ENCODE results near the gene SMTNL1.

GRCh38 chr11:57516061-57516443 is 21.3 kb upstream of the SMTNL1 start:
- TF ChIP-seq, protein P1, sequence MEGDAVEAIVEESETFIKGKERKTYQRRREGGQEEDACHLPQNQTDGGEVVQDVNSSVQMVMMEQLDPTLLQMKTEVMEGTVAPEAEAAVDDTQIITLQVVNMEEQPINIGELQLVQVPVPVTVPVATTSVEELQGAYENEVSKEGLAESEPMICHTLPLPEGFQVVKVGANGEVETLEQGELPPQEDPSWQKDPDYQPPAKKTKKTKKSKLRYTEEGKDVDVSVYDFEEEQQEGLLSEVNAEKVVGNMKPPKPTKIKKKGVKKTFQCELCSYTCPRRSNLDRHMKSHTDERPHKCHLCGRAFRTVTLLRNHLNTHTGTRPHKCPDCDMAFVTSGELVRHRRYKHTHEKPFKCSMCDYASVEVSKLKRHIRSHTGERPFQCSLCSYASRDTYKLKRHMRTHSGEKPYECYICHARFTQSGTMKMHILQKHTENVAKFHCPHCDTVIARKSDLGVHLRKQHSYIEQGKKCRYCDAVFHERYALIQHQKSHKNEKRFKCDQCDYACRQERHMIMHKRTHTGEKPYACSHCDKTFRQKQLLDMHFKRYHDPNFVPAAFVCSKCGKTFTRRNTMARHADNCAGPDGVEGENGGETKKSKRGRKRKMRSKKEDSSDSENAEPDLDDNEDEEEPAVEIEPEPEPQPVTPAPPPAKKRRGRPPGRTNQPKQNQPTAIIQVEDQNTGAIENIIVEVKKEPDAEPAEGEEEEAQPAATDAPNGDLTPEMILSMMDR (IDR thresholded peaks at IDR 0.05; ENCODE audit: low read length), result no peak
- TF ChIP-seq EZH2 (optimal IDR thresholded peaks at IDR 0.05; ENCODE audit: low read depth, low read length) (no peak), EZH2phosphoT487 (IDR thresholded peaks at IDR 0.05; ENCODE audit: low read length) (no peak)

Measured in MM.1S (cell line).